ENCODE results near the gene HMGN4. TPM values are rescaled to one million over a fixed set of nuclear protein-coding genes. Genes with fewer than 3 reads are reported as not detected.

HMGN4 gene
- total and polyA plus RNA-seq, 9 of the 15 experiments (the other 6 are each of a cell fraction or from before 2014, with no cell fraction given): 35.4 to 134 (median 94.1) TPM

DNA sequence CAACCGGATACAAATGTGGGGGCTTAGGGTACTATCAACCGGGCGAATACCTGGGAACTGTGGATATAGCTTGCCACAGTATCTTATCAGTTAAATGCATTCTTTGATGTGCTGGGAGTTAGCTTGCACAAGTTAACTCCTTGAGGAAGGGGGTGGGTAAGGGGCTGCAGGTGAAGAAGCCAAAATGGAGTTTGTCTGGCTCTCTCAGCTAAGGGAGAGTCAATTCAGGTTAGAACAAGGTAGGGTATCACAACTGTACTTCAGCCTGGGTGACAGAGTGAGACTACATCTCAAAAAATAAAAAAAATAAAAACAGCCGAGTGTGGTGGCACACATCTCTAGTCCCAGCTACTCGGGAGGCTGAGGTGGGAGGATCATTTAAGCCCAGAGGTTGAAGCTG is 46.6 kb upstream of the HMGN4 start (continued):
- TF ChIP-seq DMBX1 (CRISPR knock-in tag; IDR thresholded peaks at IDR 0.05; ENCODE audit: borderline replicate concordance) (peak; percentile 88; the same call in 1 of the 2 replicates), NCOA4 (IDR thresholded peaks at IDR 0.05; ENCODE audit: partially characterized antibody) (no peak), COPS2 (conservative IDR thresholded peaks at IDR 0.05) (no peak), E2F3 (CRISPR knock-in tag; IDR thresholded peaks at IDR 0.05) (0 out of 2 replicates have a peak, but pooled peaks have one; percentile 45), JUND (IDR thresholded peaks at IDR 0.05; ENCODE audit: borderline replicate concordance, low read depth, low read length) (no peak), JUND (tag; IDR thresholded peaks at IDR 0.05; ENCODE audit: borderline replicate concordance, low read depth, low read length) (no peak), TRIM28 (IDR thresholded peaks at IDR 0.05) (no peak), SAFB (IDR thresholded peaks at IDR 0.05; ENCODE audit: borderline replicate concordance, low read depth, low read length) (no peak), ZNF57 (CRISPR knock-in tag; IDR thresholded peaks at IDR 0.05) (no peak), TAF1 (IDR thresholded peaks at IDR 0.05; ENCODE audit: control insufficient read depth, extremely low read depth, insufficient read depth, low read length, severe bottlenecking) (no peak), ATF7 (IDR thresholded peaks at IDR 0.05) (no peak), CCNT2 (IDR thresholded peaks at IDR 0.05; ENCODE audit: borderline replicate concordance, extremely low read depth, insufficient read length, low read depth, low read length) (no peak), THAP7 (CRISPR knock-in tag; IDR thresholded peaks at IDR 0.05) (no peak), MBD1 (CRISPR knock-in tag; IDR thresholded peaks at IDR 0.05) (no peak), ZNF507 (tag; conservative IDR thresholded peaks at IDR 0.05) (no peak), SMARCB1 (IDR thresholded peaks at IDR 0.05; ENCODE audit: insufficient read length, low read depth) (no peak)
- TF ChIP-seq, protein P1, sequence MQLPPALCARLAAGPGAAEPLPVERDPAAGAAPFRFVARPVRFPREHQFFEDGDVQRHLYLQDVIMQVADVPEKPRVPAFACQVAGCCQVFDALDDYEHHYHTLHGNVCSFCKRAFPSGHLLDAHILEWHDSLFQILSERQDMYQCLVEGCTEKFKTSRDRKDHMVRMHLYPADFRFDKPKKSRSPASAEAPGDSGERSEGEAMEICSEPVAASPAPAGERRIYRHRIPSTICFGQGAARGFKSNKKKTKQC (CRISPR knock-in tag; IDR thresholded peaks at IDR 0.05): no peak
- TF ChIP-seq, protein P2, sequence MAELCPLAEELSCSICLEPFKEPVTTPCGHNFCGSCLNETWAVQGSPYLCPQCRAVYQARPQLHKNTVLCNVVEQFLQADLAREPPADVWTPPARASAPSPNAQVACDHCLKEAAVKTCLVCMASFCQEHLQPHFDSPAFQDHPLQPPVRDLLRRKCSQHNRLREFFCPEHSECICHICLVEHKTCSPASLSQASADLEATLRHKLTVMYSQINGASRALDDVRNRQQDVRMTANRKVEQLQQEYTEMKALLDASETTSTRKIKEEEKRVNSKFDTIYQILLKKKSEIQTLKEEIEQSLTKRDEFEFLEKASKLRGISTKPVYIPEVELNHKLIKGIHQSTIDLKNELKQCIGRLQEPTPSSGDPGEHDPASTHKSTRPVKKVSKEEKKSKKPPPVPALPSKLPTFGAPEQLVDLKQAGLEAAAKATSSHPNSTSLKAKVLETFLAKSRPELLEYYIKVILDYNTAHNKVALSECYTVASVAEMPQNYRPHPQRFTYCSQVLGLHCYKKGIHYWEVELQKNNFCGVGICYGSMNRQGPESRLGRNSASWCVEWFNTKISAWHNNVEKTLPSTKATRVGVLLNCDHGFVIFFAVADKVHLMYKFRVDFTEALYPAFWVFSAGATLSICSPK (IDR thresholded peaks at IDR 0.05; ENCODE audit: borderline replicate concordance): no peak

Measured in K562 (cell line).